HepG2 (cell line): ENCODE data around the gene PAPPA. TPM values are rescaled to one million over a fixed set of nuclear protein-coding genes. Genes with fewer than 3 reads are reported as not detected.

ENCODE experiments used
- ATAC-seq: fragments of 200-7000 bp; cut with Tn5 transposase; 3 replicates; pipeline ENCODE4 v1.9.1; 2020; ENCODE audit warnings: mild to moderate bottlenecking, moderate library complexity
- BruUV-seq: library from RNA; stranded (reverse); fragments of 400-500 nt; replicated peaks from 2 replicates; lab custom pipeline; 2021; lab: Mats Ljungman, UMichigan
- CTCF ChIA-PET: fragments of 300-600 bp; formaldehyde crosslinking; extraction: SDS; loops from one replicate; lab custom pipeline; 2021; ENCODE audit warnings: low total read pairs, inconsistent platforms, low intra/inter-chr PET ratio; lab: Yijun Ruan, JAX
- POLR2A ChIA-PET: fragments of 350-600 bp; sonication (Branson Sonifier 250); formaldehyde crosslinking; loops from one replicate; lab custom pipeline; 2020; ENCODE audit warnings: antibody characterized with exemption, inconsistent platforms; lab: Yijun Ruan, JAX
- DNase-seq: peaks from one replicate; pipeline ENCODE4 v3.0.0-alpha.2; 2015; ENCODE audit warnings: low spot score
- FAIRE-seq: peaks from 3 replicates; lab custom pipeline; 2011; peaks lifted over from hg19 to GRCh38; lab: Jason Lieb, UNC
- H2AFZ ChIP-seq: one replicate; pipeline ENCODE4 v1.6.1; 2011; ENCODE audit warnings: low read length, inconsistent platforms
- H3K27ac ChIP-seq: fragments of 300-600 bp; 3 replicates; pipeline ENCODE4 v1.8.0; 2011; ENCODE audit warnings: mixed run types, mild to moderate bottlenecking, mixed read lengths, low read length, inconsistent platforms; ENCODE audit not compliant: insufficient read depth; ENCODE audit errors: extremely low read length
- H3K27me3 ChIP-seq, 2 experiments: fragments of 200-600 bp in 1 of 2; 2 replicates in 1 of 2; 3 replicates in 1 of 2; pipeline versions ENCODE4 v1.6.0 to v1.8.0; 2011; ENCODE audit warnings: low read length in 2 of 2, mild to moderate bottlenecking in 2 of 2, moderate library complexity in 2 of 2, inconsistent platforms in 1 of 2; ENCODE audit not compliant: insufficient read depth in 2 of 2, control insufficient read depth in 1 of 2
- H3K36me3 ChIP-seq, 2 experiments: fragments of 200-600 bp in 1 of 2; replicated peaks in 1 of 2; 2 replicates in 1 of 2; 3 replicates in 1 of 2; pipeline versions ENCODE4 v1.5.1 to v1.8.0; 2011; ENCODE audit warnings: low read length in 2 of 2, inconsistent platforms in 1 of 2; ENCODE audit not compliant: insufficient read depth in 2 of 2, control insufficient read depth in 1 of 2
- H3K4me1 ChIP-seq: 2 replicates; pipeline ENCODE4 v1.5.1; 2012; ENCODE audit warnings: low read length, inconsistent platforms; ENCODE audit not compliant: insufficient read depth
- H3K4me2 ChIP-seq: 2 replicates; pipeline ENCODE4 v1.6.0; 2011; ENCODE audit warnings: low read depth, low read length, inconsistent platforms
- H3K4me3 ChIP-seq, 3 experiments: fragments of 200-600 bp in 1 of 3; sonication (generic), shearing (Covaris generic) in 1 of 3; replicated peaks in 1 of 3; 2 replicates each; pipeline ENCODE4 v1.5.1; 2011 to 2016; ENCODE audit warnings: low read length in 3 of 3, inconsistent platforms in 2 of 3, low read depth in 2 of 3, mild to moderate bottlenecking in 2 of 3, control low read depth in 1 of 3, mixed read lengths in 1 of 3; ENCODE audit not compliant: insufficient read depth in 1 of 3
- H3K79me2 ChIP-seq: one replicate; pipeline ENCODE4 v1.6.1; 2011; ENCODE audit warnings: low read length, inconsistent platforms; ENCODE audit not compliant: insufficient read depth
- H3K9ac ChIP-seq: 2 replicates; pipeline ENCODE4 v1.6.0; 2011; ENCODE audit warnings: mild to moderate bottlenecking, low read depth, low read length, inconsistent platforms; ENCODE audit not compliant: insufficient read depth
- H3K9me3 ChIP-seq: 2 replicates; pipeline ENCODE4 v1.5.1; 2012; ENCODE audit warnings: mild to moderate bottlenecking, low read length
- H4K20me1 ChIP-seq: 2 replicates; pipeline ENCODE4 v1.6.0; 2011; ENCODE audit warnings: inconsistent platforms, mild to moderate bottlenecking, low read length, moderate library complexity; ENCODE audit not compliant: insufficient read depth
- BCLAF1 ChIP-seq: fragments of 450-650 bp; IDR thresholded peaks from 2 replicates; pipeline ENCODE4 v1.6.1; 2017; ENCODE audit warnings: mild to moderate bottlenecking
- CHD2 ChIP-seq: IDR thresholded peaks from 2 replicates; pipeline ENCODE4 v1.6.1; 2011; ENCODE audit warnings: low read depth, low read length, improper control_type of control experiment
- CHD4 ChIP-seq: fragments of 200-600 bp; sonication (generic); IDR thresholded peaks from 2 replicates; pipeline ENCODE4 v1.7.0; 2017; ENCODE audit warnings: mild to moderate bottlenecking, low read length, borderline replicate concordance
- IKZF1 ChIP-seq: fragments of 450-650 bp; IDR thresholded peaks from 2 replicates; pipeline ENCODE4 v1.7.1; 2016
- MTF1 ChIP-seq: sonication (generic); formaldehyde crosslinking; IDR thresholded peaks from 2 replicates; pipeline ENCODE4 v1.5.0; 2020; ENCODE audit warnings: missing genetic modification reagents
- NFE2L2 ChIP-seq: fragments of 150-350 bp; IDR thresholded peaks from 2 replicates; pipeline ENCODE4 v1.6.1; 2014; ENCODE audit warnings: low read length
- NFKB2 ChIP-seq: sonication (generic); formaldehyde crosslinking; IDR thresholded peaks from 2 replicates; pipeline ENCODE4 v1.4.0; 2020; ENCODE audit warnings: missing genetic modification reagents, borderline replicate concordance
- NFYB ChIP-seq: sonication (generic); formaldehyde crosslinking; IDR thresholded peaks from 2 replicates; pipeline ENCODE4 v1.4.0; 2020; ENCODE audit warnings: missing genetic modification reagents
- NR2F1 ChIP-seq, 2 experiments: fragments of 450-650 bp in 1 of 2; formaldehyde crosslinking in 1 of 2; IDR thresholded peaks; 2 replicates each; pipeline versions ENCODE4 v1.5.0 to v1.6.1; 2016 to 2020; ENCODE audit warnings: mild to moderate bottlenecking in 1 of 2, missing compliant biosample characterization in 1 of 2, missing genetic modification reagents in 1 of 2, moderate library complexity in 1 of 2
- SALL1 ChIP-seq: sonication (generic); formaldehyde crosslinking; IDR thresholded peaks from 2 replicates; pipeline ENCODE4 v1.8.0; 2022; ENCODE audit warnings: mild to moderate bottlenecking, missing genetic modification reagents
- U2AF2 ChIP-seq: fragments of 200-400 bp; formaldehyde crosslinking; IDR thresholded peaks from 2 replicates; pipeline ENCODE4 v1.6.1; 2017; ENCODE audit warnings: low read depth, mild to moderate bottlenecking, low read length
- ZFAT ChIP-seq: sonication (generic); formaldehyde crosslinking; conservative IDR thresholded peaks from 2 replicates; pipeline ENCODE4 v1.8.1; 2023; ENCODE audit warnings: missing genetic modification reagents, inconsistent platforms
- ZNF225 ChIP-seq: sonication (generic); formaldehyde crosslinking; IDR thresholded peaks from 2 replicates; pipeline ENCODE4 v1.4.0; 2020; ENCODE audit warnings: mild to moderate bottlenecking, missing genetic modification reagents
- ZNF362 ChIP-seq: sonication (generic); formaldehyde crosslinking; IDR thresholded peaks from 2 replicates; pipeline ENCODE4 v1.4.0; 2020; ENCODE audit warnings: missing genetic modification reagents, mild to moderate bottlenecking, borderline replicate concordance
- ZNF430 ChIP-seq: sonication (generic); formaldehyde crosslinking; IDR thresholded peaks from 2 replicates; pipeline ENCODE4 v1.9.0; 2021; ENCODE audit warnings: mild to moderate bottlenecking, missing genetic modification reagents
- ZNF580 ChIP-seq: IDR thresholded peaks from 2 replicates; pipeline ENCODE4 v1.6.1; 2016; ENCODE audit warnings: low read depth, borderline replicate concordance
- ZNF598 ChIP-seq: sonication (generic); formaldehyde crosslinking; IDR thresholded peaks from 2 replicates; pipeline ENCODE4 v1.5.1; 2020; ENCODE audit warnings: mild to moderate bottlenecking, missing genetic modification reagents, borderline replicate concordance
- ZNF709 ChIP-seq: sonication (generic); formaldehyde crosslinking; IDR thresholded peaks from 2 replicates; pipeline ENCODE4 v1.5.0; 2020; ENCODE audit warnings: mild to moderate bottlenecking, missing genetic modification reagents
- WGBS: methylation state at CpG from one replicate; pipeline ENCODE4 v1.1.6; 2017; ENCODE audit warnings: low lambda C conversion rate; 5-methylcytosine and 5-hydroxymethylcytosine counted together
- in situ Hi-C: cut with HindIII; loops from 2 replicates; pipeline ENCODE4 v1.10.0; 2017; ENCODE audit warnings: low pct_unique_long_range_greater_than_20kb; ENCODE audit not compliant: extremely low pct_ligation_motif_present
- intact Hi-C: fragments of 100-400 bp; cut with micrococcal nuclease; formaldehyde crosslinking; loops from one replicate; pipeline ENCODE4 v1.10.0; 2022; ENCODE audit not compliant: unreplicated experiment
- polyA plus RNA-seq, 8 experiments: library from polyadenylated mRNA; depleted of rRNA in 3 of 8; stranded (reverse) in 7 of 8; unstranded in 1 of 8; fragments of >200 nt; fragmentation: Illumina TruSeq in 4 of 8; extraction: Trizol in 4 of 8; gene quantifications; 2 replicates each; pipeline versions ENCODE4 v1.2.1 to v1.2.3, GENCODE V29; 2011 to 2016; ENCODE audit warnings: low read depth in 4 of 8, missing spikeins in 1 of 8, mixed read lengths in 1 of 8; ENCODE audit not compliant: insufficient read depth in 1 of 8
- total RNA-seq, 5 experiments: library from RNA; depleted of rRNA; stranded (reverse); fragments of >200 nt; fragmentation: Illumina TruSeq; extraction: Trizol; gene quantifications; 2 replicates each; pipeline ENCODE4 v1.2.3, GENCODE V29; 2016; ENCODE audit warnings: low read depth in 1 of 5
- TF ChIP-seq, protein P1 (sequence below): IDR thresholded peaks from 2 replicates; pipeline ENCODE4 v1.6.1; 2018; ENCODE audit warnings: missing genetic modification reagents

The PAPPA gene
- total and polyA plus RNA-seq, 2 of the 13 experiments (the other 11 are each of a cell fraction or from before 2014, with no cell fraction given), result 0.09 to 0.11 TPM

GRCh38 chr9:116333254-116333653 is 179.7 kb downstream of the PAPPA start:
- ChIA-PET CTCF (no interaction called here), POLR2A (no interaction called here)
- FAIRE-seq, result no peak
- TF ChIP-seq ZFAT, result no peak
- TF ChIP-seq NFYB (CRISPR knock-in tag), result no peak
- no peak for TF ChIP-seq ZNF580 (CRISPR knock-in tag)
- TF ChIP-seq CHD2, result no peak
- no peak for TF ChIP-seq ZNF430 (CRISPR knock-in tag)
- no peak for TF ChIP-seq NR2F1 (CRISPR knock-in tag; IDR thresholded peaks at IDR 0.05)
- TF ChIP-seq ZNF225, result no peak
- TF ChIP-seq ZNF709 (CRISPR knock-in tag), result no peak
- no peak for TF ChIP-seq NFKB2 (CRISPR knock-in tag)
- TF ChIP-seq IKZF1, result no peak
- TF ChIP-seq, protein P1, sequence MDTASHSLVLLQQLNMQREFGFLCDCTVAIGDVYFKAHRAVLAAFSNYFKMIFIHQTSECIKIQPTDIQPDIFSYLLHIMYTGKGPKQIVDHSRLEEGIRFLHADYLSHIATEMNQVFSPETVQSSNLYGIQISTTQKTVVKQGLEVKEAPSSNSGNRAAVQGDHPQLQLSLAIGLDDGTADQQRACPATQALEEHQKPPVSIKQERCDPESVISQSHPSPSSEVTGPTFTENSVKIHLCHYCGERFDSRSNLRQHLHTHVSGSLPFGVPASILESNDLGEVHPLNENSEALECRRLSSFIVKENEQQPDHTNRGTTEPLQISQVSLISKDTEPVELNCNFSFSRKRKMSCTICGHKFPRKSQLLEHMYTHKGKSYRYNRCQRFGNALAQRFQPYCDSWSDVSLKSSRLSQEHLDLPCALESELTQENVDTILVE (CRISPR knock-in tag), result no peak
- no peak for TF ChIP-seq U2AF2
- TF ChIP-seq BCLAF1, result no peak
- no peak for TF ChIP-seq CHD4
- TF ChIP-seq ZNF362 (CRISPR knock-in tag), result no peak
- TF ChIP-seq SALL1, result no peak
- TF ChIP-seq ZNF598 (CRISPR knock-in tag), result no peak
- no peak for TF ChIP-seq MTF1
- no peak for TF ChIP-seq NFE2L2

More at GRCh38 chr9:116333254-116333653, 179.7 kb downstream of the PAPPA start:
- Histone ChIP-seq H3K27me3 (peaks cover under 1 to 22% of the 10 kb centered on the region in 2 experiments; a peak in 3 of 5 replicates), H3K27ac (no peak overlapping the region), H3K79me2 (no peaks in the 10 kb centered on the region), H3K4me1 (peaks cover 38% of the 10 kb centered on the region), H4K20me1 (no peaks in the 10 kb centered on the region), H2AFZ (no peak overlapping the region), H3K4me3 (no peak overlapping the region), H3K36me3 (no peaks in the 10 kb centered on the region), H3K9me3 (no peaks in the 10 kb centered on the region), H3K9ac (no peak overlapping the region), H3K4me2 (no peak overlapping the region)
- DNase-seq (no peak), ATAC-seq (no peak)
- BruUV-seq, result no TSS peak
- intact Hi-C loops, result loop anchor here (10.0 kb wide), 1 partner anchor 132 kb away; no protein-coding TSS in a partner anchor
- in situ Hi-C loops, result loop anchor here (25.0 kb wide), 1 partner anchor 229 kb away; no protein-coding TSS in a partner anchor
- 31% methylated on average over 3 of the region's 3 CpGs for WGBS
